Colonic mucosa (tissue), 4 donors: Measurements from ENCODE around the gene LCE1D. TPM values are rescaled to one million over a fixed set of nuclear protein-coding genes. Genes with fewer than 3 reads are reported as not detected.

Source experiments
- DNase-seq: peaks from one replicate; pipeline ENCODE4 v3.0.0-alpha.2; 2020
- H3K27ac ChIP-seq: fragments of 200-600 bp; one replicate; pipeline ENCODE4 v1.8.0; 2021
- H3K27me3 ChIP-seq: fragments of 200-600 bp; one replicate; pipeline ENCODE4 v1.8.0; 2021
- H3K36me3 ChIP-seq: fragments of 200-600 bp; one replicate; pipeline ENCODE4 v1.8.0; 2021
- H3K4me1 ChIP-seq: fragments of 200-600 bp; one replicate; pipeline ENCODE4 v1.8.0; 2021; ENCODE audit warnings: mild to moderate bottlenecking
- H3K4me3 ChIP-seq: fragments of 200-600 bp; one replicate; pipeline ENCODE4 v1.8.0; 2021
- H3K9ac ChIP-seq, 2 donors: one replicate each; pipeline ENCODE4 v1.7.0; 2013; ENCODE audit warnings: control low read depth in 2 of 2, low read depth in 2 of 2, low read length in 2 of 2
- H3K9me3 ChIP-seq: fragments of 200-600 bp; one replicate; pipeline ENCODE4 v1.8.0; 2021
- intact Hi-C: fragments of 100-400 bp; cut with DNase I; formaldehyde crosslinking; loops from one replicate; pipeline ENCODE4 v1.14.1; 2022
- total RNA-seq, 2 donors: library from RNA; stranded (reverse); fragmentation: NEBNext Ultra II Directional in 1 of 2; extraction: Animal tissue kit (Norgen Biotek cat#: 25700) in 1 of 2; gene quantifications; one replicate each; pipeline ENCODE4 v1.2.1, GENCODE V29; 2021
- TF ChIP-seq, protein P1 (sequence below): fragments of 200-600 bp; IDR thresholded peaks from one replicate; pipeline ENCODE4 v1.8.0; 2022; ENCODE audit warnings: antibody characterized with exemption, mild to moderate bottlenecking
- donor health status: healthy.
- donor health status: DM: no; HTN: no; CAD: no.
- donor health status: DM: no; HTN: no; CAD: no.

LCE1D gene
- total RNA-seq, 2 donors from 2014 or later, result not detected

DNA sequence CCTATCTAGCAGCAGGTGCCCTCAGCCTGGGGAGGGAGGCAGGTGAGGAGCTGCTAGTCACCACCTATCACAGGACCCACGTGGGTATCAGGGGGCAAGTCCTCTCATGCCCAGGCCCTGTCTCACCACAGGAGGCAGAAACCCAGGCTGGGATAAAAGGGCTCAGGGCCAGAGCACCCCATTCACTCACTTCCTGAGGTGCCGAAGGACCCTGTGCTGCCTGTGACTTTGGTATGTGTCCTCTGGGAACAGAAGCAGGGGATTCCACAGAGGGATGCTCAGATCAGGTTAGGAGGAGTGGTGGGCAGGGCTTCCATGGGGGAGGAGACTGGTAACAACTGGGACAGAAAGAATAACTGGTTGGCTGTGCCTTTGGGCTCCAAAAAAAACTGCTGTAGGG, 10.4 kb upstream of the LCE1D start, which contains the start of gene LCE1E:
TSS of gene LCE1E (plus strand) at position 181 of the 400 bp plus-strand sequence. CDS start 1,043 bp downstream, outside the sequence.
- DNase-seq, result no peak
- no peaks in the 10 kb centered on the region for H3K4me1 ChIP-seq
- TF ChIP-seq, protein P1, sequence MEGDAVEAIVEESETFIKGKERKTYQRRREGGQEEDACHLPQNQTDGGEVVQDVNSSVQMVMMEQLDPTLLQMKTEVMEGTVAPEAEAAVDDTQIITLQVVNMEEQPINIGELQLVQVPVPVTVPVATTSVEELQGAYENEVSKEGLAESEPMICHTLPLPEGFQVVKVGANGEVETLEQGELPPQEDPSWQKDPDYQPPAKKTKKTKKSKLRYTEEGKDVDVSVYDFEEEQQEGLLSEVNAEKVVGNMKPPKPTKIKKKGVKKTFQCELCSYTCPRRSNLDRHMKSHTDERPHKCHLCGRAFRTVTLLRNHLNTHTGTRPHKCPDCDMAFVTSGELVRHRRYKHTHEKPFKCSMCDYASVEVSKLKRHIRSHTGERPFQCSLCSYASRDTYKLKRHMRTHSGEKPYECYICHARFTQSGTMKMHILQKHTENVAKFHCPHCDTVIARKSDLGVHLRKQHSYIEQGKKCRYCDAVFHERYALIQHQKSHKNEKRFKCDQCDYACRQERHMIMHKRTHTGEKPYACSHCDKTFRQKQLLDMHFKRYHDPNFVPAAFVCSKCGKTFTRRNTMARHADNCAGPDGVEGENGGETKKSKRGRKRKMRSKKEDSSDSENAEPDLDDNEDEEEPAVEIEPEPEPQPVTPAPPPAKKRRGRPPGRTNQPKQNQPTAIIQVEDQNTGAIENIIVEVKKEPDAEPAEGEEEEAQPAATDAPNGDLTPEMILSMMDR, result no peak
- H3K27ac ChIP-seq, result no peak within 1 kb of the TSS
- no peaks in the 10 kb centered on the region for H3K9me3 ChIP-seq
- H3K4me3 ChIP-seq, result no peak within 1 kb of the TSS
- H3K9ac ChIP-seq, result no peak within 1 kb of the TSS
- no peaks in the 10 kb centered on the region for H3K27me3 ChIP-seq
- H3K36me3 ChIP-seq, result no peaks in the 10 kb centered on the region
- intact Hi-C loops, result no loop called here

DNA sequence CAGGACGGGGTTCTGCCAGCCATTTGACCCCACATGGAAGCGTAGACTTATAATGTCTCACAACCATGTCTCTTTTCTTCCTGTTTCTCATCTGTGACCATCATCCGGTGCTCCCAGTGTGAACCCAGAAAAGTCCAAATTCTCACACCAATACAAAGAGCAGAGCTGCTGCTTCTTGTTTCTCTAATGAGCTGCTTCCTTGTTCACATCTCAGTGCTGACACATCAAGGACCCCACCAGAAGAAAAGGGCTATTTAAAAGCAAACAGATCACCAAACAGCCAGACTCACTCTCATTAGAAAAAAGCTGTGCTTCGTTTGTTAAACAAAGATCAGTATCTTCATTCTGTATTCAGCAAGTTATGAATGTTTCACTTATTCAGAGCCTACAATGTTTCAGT, 835 bp upstream of the LCE1D start:
- Histone ChIP-seq H3K9ac (no peak overlapping the region), H3K4me1 (no peaks in the 10 kb centered on the region), H3K36me3 (no peaks in the 10 kb centered on the region), H3K9me3 (no peaks in the 10 kb centered on the region), H3K27ac (no peak overlapping the region), H3K27me3 (no peaks in the 10 kb centered on the region), H3K4me3 (no peak overlapping the region)
- intact Hi-C loops, result no loop called here
- TF ChIP-seq, protein P1, result no peak
- DNase-seq, result no peak

DNA sequence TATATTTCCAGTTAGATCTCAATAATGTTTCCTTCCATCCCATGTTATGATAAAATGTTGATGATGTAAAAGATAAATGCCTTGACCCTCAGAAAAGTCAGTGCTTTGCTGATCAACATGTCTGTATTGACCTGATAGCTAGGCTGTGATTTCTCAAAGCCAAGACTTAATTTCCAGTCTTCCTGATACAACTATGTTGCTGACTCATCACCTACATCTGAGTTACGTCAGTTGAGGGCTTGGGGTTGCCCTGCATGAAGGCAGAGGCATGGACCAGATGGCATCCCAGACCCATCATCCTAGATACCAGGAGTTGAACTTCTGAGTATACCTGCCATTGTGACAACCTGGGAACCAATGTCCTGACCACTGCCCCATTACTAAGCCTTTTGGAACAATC, 4.8 kb downstream of the LCE1D start:
- no peaks in the 10 kb centered on the region for H3K9me3 ChIP-seq
- H3K9ac ChIP-seq, result no peak overlapping the region
- H3K36me3 ChIP-seq, result no peaks in the 10 kb centered on the region
- no peak for DNase-seq
- TF ChIP-seq, protein P1, result no peak
- H3K4me3 ChIP-seq, result no peak overlapping the region
- no peak overlapping the region for H3K27ac ChIP-seq
- intact Hi-C loops, result no loop called here
- no peaks in the 10 kb centered on the region for H3K27me3 ChIP-seq
- H3K4me1 ChIP-seq, result no peaks in the 10 kb centered on the region

DNA sequence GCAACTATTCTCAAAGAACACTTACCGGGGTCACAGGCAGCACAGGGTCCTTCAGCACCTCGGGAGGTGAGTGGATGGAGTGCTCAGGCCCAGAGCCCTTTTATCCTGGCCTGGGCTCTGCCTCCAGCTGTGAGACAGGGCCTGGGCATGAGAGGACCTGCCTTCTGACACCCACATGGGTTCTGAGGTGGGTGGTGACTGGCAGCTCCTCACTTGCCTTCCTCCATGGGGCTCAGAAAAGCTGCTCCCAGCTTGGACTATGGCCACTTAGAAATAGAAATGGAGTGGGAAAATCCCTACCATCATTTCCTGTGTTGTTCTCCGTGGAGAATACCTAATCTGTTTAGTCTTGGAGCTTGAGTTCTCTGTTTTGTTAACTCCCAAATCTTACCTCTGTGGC, 10.1 kb downstream of the LCE1D start, which contains the start of gene LCE1C:
TSS of gene LCE1C (minus strand) at position 76 of the 400 bp plus-strand sequence. CDS start 1,173 bp downstream, outside the sequence.
- TF ChIP-seq, protein P1, result no peak
- Histone ChIP-seq H3K36me3 (no peaks in the 10 kb centered on the region), H3K4me1 (no peaks in the 10 kb centered on the region), H3K27me3 (no peaks in the 10 kb centered on the region), H3K9me3 (no peaks in the 10 kb centered on the region), H3K4me3 (no peak within 1 kb of the TSS), H3K9ac (no peak within 1 kb of the TSS), H3K27ac (no peak within 1 kb of the TSS)
- no peak for DNase-seq
- intact Hi-C loops, result no loop called here

DNA sequence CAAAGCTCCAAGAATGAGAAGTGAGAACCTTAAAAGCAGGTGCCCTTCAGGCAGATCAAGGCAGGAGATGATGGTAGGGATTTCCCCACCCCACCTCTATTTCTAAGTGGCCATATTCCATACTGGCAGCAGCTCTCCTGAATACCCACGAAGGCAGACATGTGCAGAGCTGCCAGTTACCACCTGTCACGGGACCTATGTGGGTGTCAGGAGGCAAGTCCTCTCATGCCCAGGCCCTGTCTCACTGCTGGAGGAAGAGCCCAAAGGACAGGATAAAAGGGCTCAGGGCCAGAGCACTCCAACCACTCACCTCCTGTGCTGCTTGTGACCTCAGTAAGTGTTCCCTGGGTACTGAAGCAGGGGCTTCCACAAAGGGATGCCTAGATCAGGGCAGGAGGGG, 14.5 kb downstream of the LCE1D start:
- intact Hi-C loops, result no loop called here
- TF ChIP-seq, protein P1, result no peak
- H3K9me3 ChIP-seq, result no peaks in the 10 kb centered on the region
- no peak overlapping the region for H3K9ac ChIP-seq
- H3K27me3 ChIP-seq, result no peaks in the 10 kb centered on the region
- H3K36me3 ChIP-seq, result no peaks in the 10 kb centered on the region
- H3K4me1 ChIP-seq, result no peaks in the 10 kb centered on the region
- H3K4me3 ChIP-seq, result no peak overlapping the region
- H3K27ac ChIP-seq, result no peak overlapping the region
- DNase-seq, result no peak
